ENCODE measurements around the gene FAM118B. TPM values are rescaled to one million over a fixed set of nuclear protein-coding genes. Genes with fewer than 3 reads are reported as not detected.
"Not testable (repeated sequence)": the region's sequence is repeated elsewhere in the genome, so short reads cannot be mapped to it uniquely, and the experiment has no call there.

The FAM118B gene
- total RNA-seq, 1 experiment from 2014 or later: 24.5 TPM

DNA sequence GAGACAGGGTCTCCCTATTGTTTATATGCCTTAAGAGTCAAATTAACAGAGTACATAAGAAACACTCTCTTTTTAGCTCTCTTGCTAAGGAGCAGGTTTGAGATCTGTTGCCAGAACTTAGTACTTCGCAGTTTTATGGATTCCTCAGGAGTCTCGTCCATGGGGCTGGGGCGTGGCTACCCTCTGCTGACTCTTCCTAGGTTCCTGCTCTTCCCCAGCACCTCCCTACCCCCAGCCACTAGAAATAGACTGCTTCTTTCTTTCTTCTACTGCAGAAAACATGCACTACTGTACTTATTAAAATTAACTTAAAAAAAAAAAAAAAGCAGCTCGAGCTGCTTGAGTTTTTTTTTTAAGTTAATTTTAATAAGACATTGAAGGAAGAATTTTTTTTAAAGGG is 8.0 kb downstream of the FAM118B start:
- no peak for DNase-seq
- Histone ChIP-seq H3K4me3 (no peak overlapping the region), H3K36me3 (no peaks in the 10 kb centered on the region), H3K27me3 (no peaks in the 10 kb centered on the region), H3K4me1 (no peaks in the 10 kb centered on the region), H3K9me3 (replicated peaks) (no peaks in the 10 kb centered on the region), H3K27ac (no peak overlapping the region)

GRCh38 chr11:126224647-126225294 is 13.2 kb downstream of the FAM118B start:
- Histone ChIP-seq H3K27me3 (no peaks in the 10 kb centered on the region), H3K4me3 (no peak overlapping the region), H3K9me3 (replicated peaks) (no peaks in the 10 kb centered on the region), H3K4me1 (no peaks in the 10 kb centered on the region), H3K27ac (no peak overlapping the region), H3K36me3 (no peaks in the 10 kb centered on the region)
- no peak for DNase-seq

DNA sequence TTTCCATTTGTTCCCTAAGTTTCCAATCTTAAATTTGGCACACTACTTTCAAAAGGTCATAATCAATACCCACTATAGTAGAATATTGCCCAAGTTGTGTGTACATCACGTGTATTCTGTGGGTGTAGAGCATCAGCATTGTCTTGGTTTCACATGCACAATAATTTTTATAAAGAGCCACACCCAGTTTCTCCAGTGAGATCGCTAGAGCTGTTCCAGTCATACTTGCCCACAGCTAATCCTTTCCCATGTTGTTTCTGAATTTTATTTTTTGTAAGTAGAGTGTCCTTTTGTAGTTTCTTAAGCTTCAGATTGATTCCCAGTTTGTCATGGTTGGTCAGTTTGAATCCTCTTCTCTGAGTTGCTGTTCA is 13.7 kb downstream of the FAM118B start:
- no peak overlapping the region for H3K4me3 ChIP-seq
- no peak for DNase-seq
- no peaks in the 10 kb centered on the region for H3K36me3 ChIP-seq
- no peaks in the 10 kb centered on the region for H3K9me3 ChIP-seq (replicated peaks)
- H3K4me1 ChIP-seq: no peaks in the 10 kb centered on the region
- no peak overlapping the region for H3K27ac ChIP-seq
- no peaks in the 10 kb centered on the region for H3K27me3 ChIP-seq

- Histone ChIP-seq H3K27me3 (no peaks in the 10 kb centered on the region), H3K4me1 (peaks cover 3% of the 10 kb centered on the region; the same call in 1 of the 2 replicates), H3K9me3 (replicated peaks) (no peaks in the 10 kb centered on the region), H3K4me3 (no peak overlapping the region), H3K27ac (no peak overlapping the region), H3K36me3 (no peaks in the 10 kb centered on the region)
- no peak for DNase-seq
Observed at GRCh38 chr11:126226334-126227084, 14.9 kb downstream of the FAM118B start.

DNA sequence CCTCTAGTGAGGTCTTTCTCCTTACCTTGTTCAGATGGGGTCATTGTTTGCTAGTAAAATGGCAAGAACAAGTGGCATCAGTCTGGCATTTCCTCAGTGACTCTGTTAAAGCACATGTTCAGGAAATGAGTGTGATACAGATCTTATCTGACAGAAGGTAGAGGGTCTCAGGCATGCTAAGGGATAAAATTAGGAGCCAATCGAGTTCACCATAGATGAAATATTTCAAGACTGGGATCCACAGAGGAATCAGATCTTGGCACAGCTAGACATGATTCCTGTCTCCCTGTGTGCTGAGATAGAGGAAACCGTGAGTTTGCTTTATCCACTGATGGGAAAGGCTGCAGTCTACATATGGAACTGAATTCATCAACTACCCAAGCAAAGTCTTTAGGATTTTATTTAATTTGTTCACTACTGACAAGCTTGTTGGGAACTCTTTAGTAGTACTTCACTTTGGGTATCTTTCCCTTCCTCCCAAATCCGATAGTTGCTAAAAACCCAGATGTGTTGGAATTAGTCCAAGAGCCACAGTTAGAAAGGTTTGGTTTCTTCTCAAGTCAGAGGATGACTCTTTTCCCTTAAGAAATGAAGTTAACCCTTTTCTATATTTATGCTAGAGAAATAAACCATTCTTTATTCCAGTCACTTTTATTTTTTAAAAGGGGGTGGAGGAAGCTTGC is 18.4 kb downstream of the FAM118B start:
- no peaks in the 10 kb centered on the region; the same call in 1 of the 2 replicates for H3K9me3 ChIP-seq (replicated peaks)
- H3K4me3 ChIP-seq: no peak overlapping the region
- H3K27ac ChIP-seq: no peak overlapping the region
- no peaks in the 10 kb centered on the region for H3K36me3 ChIP-seq
- no peaks in the 10 kb centered on the region for H3K27me3 ChIP-seq
- no peak for DNase-seq
- peaks cover 8% of the 10 kb centered on the region for H3K4me1 ChIP-seq

- Histone ChIP-seq H3K27me3 (no peaks in the 10 kb centered on the region), H3K4me3 (no peak overlapping the region), H3K4me1 (peaks cover 8% of the 10 kb centered on the region), H3K36me3 (peaks cover 3% of the 10 kb centered on the region; the same call in 1 of the 2 replicates), H3K27ac (no peak overlapping the region), H3K9me3 (replicated peaks) (no peaks in the 10 kb centered on the region; the same call in 1 of the 2 replicates)
- peak in 1 of 2 experiments; percentile 46 for DNase-seq
Observed at GRCh38 chr11:126231725-126232459, 20.3 kb downstream of the FAM118B start.

- no peaks in the 10 kb centered on the region for H3K27me3 ChIP-seq
- DNase-seq: no peak
- no peak overlapping the region for H3K27ac ChIP-seq
- H3K4me1 ChIP-seq: peaks cover 8% of the 10 kb centered on the region
- H3K4me3 ChIP-seq: no peak overlapping the region
- peaks cover 3% of the 10 kb centered on the region; the same call in 1 of the 2 replicates for H3K36me3 ChIP-seq
- H3K9me3 ChIP-seq (replicated peaks): no peaks in the 10 kb centered on the region; the same call in 1 of the 2 replicates
Observed at GRCh38 chr11:126232683-126233082, 21.1 kb downstream of the FAM118B start.

- H3K27me3 ChIP-seq: no peaks in the 10 kb centered on the region
- peaks cover 8% of the 10 kb centered on the region for H3K4me1 ChIP-seq
- no peak overlapping the region for H3K4me3 ChIP-seq
- peaks cover 3% of the 10 kb centered on the region; the same call in 1 of the 2 replicates for H3K36me3 ChIP-seq
- H3K27ac ChIP-seq: no peak overlapping the region
- H3K9me3 ChIP-seq (replicated peaks): no peaks in the 10 kb centered on the region; the same call in 1 of the 2 replicates
- DNase-seq: no peak
Observed at GRCh38 chr11:126233391-126233790, 21.8 kb downstream of the FAM118B start.

- Histone ChIP-seq H3K9me3 (replicated peaks) (no peaks in the 10 kb centered on the region), H3K27me3 (no peaks in the 10 kb centered on the region), H3K27ac (no peak overlapping the region), H3K4me1 (no peaks in the 10 kb centered on the region), H3K4me3 (no peak overlapping the region), H3K36me3 (no peaks in the 10 kb centered on the region)
- DNase-seq: no peak
Observed at GRCh38 chr11:126246636-126247035, 35.1 kb downstream of the FAM118B start.

- Histone ChIP-seq H3K27ac (no peak overlapping the region), H3K4me1 (no peaks in the 10 kb centered on the region), H3K9me3 (replicated peaks) (no peaks in the 10 kb centered on the region), H3K4me3 (no peak overlapping the region), H3K27me3 (no peaks in the 10 kb centered on the region), H3K36me3 (0 out of 2 replicates have a peak, but pooled peaks cover 2% of the 10 kb centered on the region)
- no peak for DNase-seq
Observed at GRCh38 chr11:126253265-126253664, 41.7 kb downstream of the FAM118B start.

GRCh38 chr11:126254819-126255218 is 43.2 kb downstream of the FAM118B start:
- Histone ChIP-seq H3K4me3 (no peak overlapping the region), H3K4me1 (no peaks in the 10 kb centered on the region), H3K27me3 (no peaks in the 10 kb centered on the region), H3K36me3 (0 out of 2 replicates have a peak, but pooled peaks cover 2% of the 10 kb centered on the region), H3K9me3 (replicated peaks) (no peaks in the 10 kb centered on the region), H3K27ac (no peak overlapping the region)
- no peak for DNase-seq

- not testable (repeated sequence) for H3K9me3 ChIP-seq (replicated peaks); H3K4me3 ChIP-seq; DNase-seq; H3K36me3 ChIP-seq; H3K27ac ChIP-seq; H3K27me3 ChIP-seq; H3K4me1 ChIP-seq
Observed at GRCh38 chr11:126255507-126255906, 43.9 kb downstream of the FAM118B start.

DNA sequence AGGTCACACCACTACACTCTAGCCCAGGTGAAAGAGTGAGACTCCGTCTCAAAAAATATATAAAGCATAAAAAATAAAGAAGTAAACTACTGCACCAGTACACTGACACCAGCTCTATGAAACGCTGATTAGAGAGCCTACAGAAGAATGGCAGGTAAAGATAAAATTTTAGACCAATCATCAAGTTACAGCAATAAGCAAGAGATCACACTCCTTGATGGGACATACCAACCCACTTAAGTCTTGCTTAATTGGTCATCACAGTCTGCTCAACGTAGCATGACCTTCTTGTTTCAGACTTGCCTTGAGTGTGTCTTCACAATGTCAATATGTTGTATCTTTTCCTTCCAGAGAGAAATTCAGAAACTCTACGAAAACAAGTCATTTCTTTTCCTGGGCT is 44.6 kb downstream of the FAM118B start:
- no peak for DNase-seq
- H3K9me3 ChIP-seq (replicated peaks): no peaks in the 10 kb centered on the region
- H3K4me3 ChIP-seq: no peak overlapping the region
- no peaks in the 10 kb centered on the region for H3K4me1 ChIP-seq
- 0 out of 2 replicates have a peak, but pooled peaks cover 2% of the 10 kb centered on the region for H3K36me3 ChIP-seq
- H3K27me3 ChIP-seq: no peaks in the 10 kb centered on the region
- H3K27ac ChIP-seq: no peak overlapping the region

GRCh38 chr11:126257144-126257543 is 45.6 kb downstream of the FAM118B start:
- no peak overlapping the region for H3K27ac ChIP-seq
- peaks cover 6% of the 10 kb centered on the region; the same call in 1 of the 2 replicates for H3K36me3 ChIP-seq
- no peaks in the 10 kb centered on the region for H3K9me3 ChIP-seq (replicated peaks)
- no peak for DNase-seq
- no peaks in the 10 kb centered on the region for H3K4me1 ChIP-seq
- H3K27me3 ChIP-seq: no peaks in the 10 kb centered on the region
- H3K4me3 ChIP-seq: no peak overlapping the region
